GM19351 (cell line): ENCODE measurements around the gene SNTG2.
A peak's percentile ranks its signal among the peaks of the same experiment; 100 is the strongest.

Experiments used
- ATAC-seq: cut with Tn5 transposase; IDR thresholded peaks from one replicate; pipeline ENCODE4 v1.9.1; 2021; ENCODE audit warnings: mild to moderate bottlenecking, moderate library complexity; ENCODE audit not compliant: unreplicated experiment

Gene SNTG2

GRCh38 chr2:1134629-1135028 is 184.0 kb downstream of the SNTG2 start:
- ATAC-seq, result no peak

GRCh38 chr2:1136067-1136466 is 185.4 kb downstream of the SNTG2 start:
- no peak for ATAC-seq

- no peak for ATAC-seq
These were observed 186.2 kb downstream of the SNTG2 start for GRCh38 chr2:1136846-1137245.

GRCh38 chr2:1137264-1137663 is 186.6 kb downstream of the SNTG2 start:
- no peak for ATAC-seq

GRCh38 chr2:1137913-1138391 is 187.3 kb downstream of the SNTG2 start:
- ATAC-seq, result no peak

- peak; percentile 76 for ATAC-seq
These were observed 189.8 kb downstream of the SNTG2 start for GRCh38 chr2:1140389-1141003.

- no peak for ATAC-seq
These were observed 190.4 kb downstream of the SNTG2 start for GRCh38 chr2:1141079-1141478.

- ATAC-seq, result no peak
These were observed 192.5 kb downstream of the SNTG2 start for GRCh38 chr2:1143129-1143528.

- ATAC-seq, result no peak
These were observed 197.4 kb downstream of the SNTG2 start for GRCh38 chr2:1147873-1148612.

- no peak for ATAC-seq
These were observed 200.3 kb downstream of the SNTG2 start for GRCh38 chr2:1150724-1151511.

GRCh38 chr2:1152375-1152774 is 201.7 kb downstream of the SNTG2 start:
- ATAC-seq, result no peak

GRCh38 chr2:1153920-1154319 is 203.3 kb downstream of the SNTG2 start:
- ATAC-seq, result no peak

GRCh38 chr2:1154710-1155594 is 204.3 kb downstream of the SNTG2 start:
- no peak for ATAC-seq

GRCh38 chr2:1156059-1156458 is 205.4 kb downstream of the SNTG2 start:
- no peak for ATAC-seq

GRCh38 chr2:1156531-1156930 is 205.9 kb downstream of the SNTG2 start:
- no peak for ATAC-seq

- ATAC-seq, result no peak
These were observed 206.5 kb downstream of the SNTG2 start for GRCh38 chr2:1157107-1157506.

GRCh38 chr2:1159013-1159412 is 208.4 kb downstream of the SNTG2 start:
- no peak for ATAC-seq

GRCh38 chr2:1162246-1162645 is 211.6 kb downstream of the SNTG2 start:
- ATAC-seq, result no peak

- ATAC-seq, result no peak
These were observed 212.3 kb downstream of the SNTG2 start for GRCh38 chr2:1162768-1163584.

- ATAC-seq, result no peak
These were observed 216.3 kb downstream of the SNTG2 start for GRCh38 chr2:1166976-1167375.
